NCI-H187 treated with DMSO at 0.1 percent for 48 hours (cell line): ENCODE measurements around the gene NAXD.
"Not testable (repeated sequence)": the region's sequence is repeated elsewhere in the genome, so short reads cannot be mapped to it uniquely, and the experiment has no call there.

ENCODE experiments used
- DNase-seq: peaks from one replicate; lab custom pipeline; 2025; lab: John Stamatoyannopoulos, UW

Gene NAXD

GRCh38 chr13:110644892-110645521 is 29.7 kb downstream of the NAXD start:
- DNase-seq = peak; percentile 62

GRCh38 chr13:110645750-110646149 is 30.4 kb downstream of the NAXD start:
- DNase-seq = no peak

GRCh38 chr13:110646442-110647364 is 31.4 kb downstream of the NAXD start:
- DNase-seq = no peak

GRCh38 chr13:110647365-110647737 is 32.0 kb downstream of the NAXD start:
- no peak for DNase-seq

- no peak for DNase-seq
Observed at GRCh38 chr13:110648146-110648819, 32.9 kb downstream of the NAXD start.

GRCh38 chr13:110648848-110649421 is 33.6 kb downstream of the NAXD start:
- DNase-seq = no peak

- no peak for DNase-seq
Observed at GRCh38 chr13:110649551-110649950, 34.2 kb downstream of the NAXD start.

- no peak for DNase-seq
Observed at GRCh38 chr13:110650436-110650835, 35.1 kb downstream of the NAXD start.

GRCh38 chr13:110651271-110651670 is 35.9 kb downstream of the NAXD start:
- no peak for DNase-seq

GRCh38 chr13:110651726-110652230 is 36.4 kb downstream of the NAXD start:
- DNase-seq = no peak

GRCh38 chr13:110652231-110652730 is 36.9 kb downstream of the NAXD start:
- DNase-seq = no peak

GRCh38 chr13:110652764-110653163 is 37.4 kb downstream of the NAXD start:
- DNase-seq = no peak

- no peak for DNase-seq
Observed at GRCh38 chr13:110653271-110653670, 37.9 kb downstream of the NAXD start.

- DNase-seq = no peak
Observed at GRCh38 chr13:110653851-110654250, 38.5 kb downstream of the NAXD start.

- DNase-seq = no peak
Observed at GRCh38 chr13:110657196-110657595, 41.9 kb downstream of the NAXD start.

- not testable (repeated sequence) for DNase-seq
Observed at GRCh38 chr13:110658218-110658911, 43.0 kb downstream of the NAXD start.

GRCh38 chr13:110661256-110661655 is 45.9 kb downstream of the NAXD start:
- DNase-seq = no peak

GRCh38 chr13:110662091-110662490 is 46.7 kb downstream of the NAXD start:
- DNase-seq = no peak

GRCh38 chr13:110662777-110663443 is 47.6 kb downstream of the NAXD start:
- DNase-seq = no peak

- no peak for DNase-seq
Observed at GRCh38 chr13:110663491-110663890, 48.1 kb downstream of the NAXD start.

- DNase-seq = no peak
Observed at GRCh38 chr13:110664041-110664440, 48.7 kb downstream of the NAXD start.
